ENCODE data around the gene OSMR.
A peak's percentile ranks its signal among the peaks of the same experiment; 100 is the strongest.

GRCh38 chr5:38922199-38922598, 76.4 kb downstream of the OSMR start:
- TF ChIP-seq CTCF (IDR thresholded peaks at IDR 0.05) (peak; percentile 48 to 75 (median 54)), POLR2AphosphoS5 (IDR thresholded peaks at IDR 0.05) (no peak), EP300 (IDR thresholded peaks at IDR 0.05) (no peak)

Data from gastroesophageal sphincter (tissue), 3 donors.